GM21786 (cell line): ENCODE results near the gene PLOD2.

Experiments used
- ATAC-seq: cut with Tn5 transposase; IDR thresholded peaks from one replicate; pipeline ENCODE4 v1.9.1; 2021; ENCODE audit not compliant: unreplicated experiment

Gene PLOD2

GRCh38 chr3:146166826-146167225 lies 5.8 kb upstream of the PLOD2 start:
- no peak for ATAC-seq

DNA sequence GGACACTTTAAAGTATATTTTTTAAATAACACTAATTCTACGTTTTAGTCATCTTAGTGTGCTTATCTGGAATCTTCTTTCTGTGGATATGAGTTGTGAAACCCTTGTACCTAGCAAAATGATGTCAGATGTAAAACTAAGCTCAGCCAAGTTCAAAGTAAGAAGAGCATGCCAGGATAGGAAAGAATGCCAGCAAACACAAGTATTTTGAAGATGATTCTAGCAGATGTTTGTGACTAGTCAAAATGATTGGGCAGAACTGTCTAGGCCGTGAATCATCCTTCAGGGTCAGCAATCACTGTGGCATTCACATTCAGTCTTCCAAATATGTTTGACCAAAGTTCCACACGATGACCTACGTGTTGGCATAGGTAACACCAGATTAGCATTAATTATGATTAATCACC lies 5.4 kb upstream of the PLOD2 start:
- ATAC-seq: no peak

- ATAC-seq: no peak
These were observed 4.9 kb upstream of the PLOD2 start for GRCh38 chr3:146165877-146166276.

- no peak for ATAC-seq
These were observed 4.2 kb upstream of the PLOD2 start for GRCh38 chr3:146164971-146165769.

- ATAC-seq: no peak
These were observed 3.5 kb upstream of the PLOD2 start for GRCh38 chr3:146164506-146164905.

- ATAC-seq: no peak
These were observed 3.1 kb upstream of the PLOD2 start for GRCh38 chr3:146164071-146164470.

GRCh38 chr3:146163584-146163983 lies 2.6 kb upstream of the PLOD2 start:
- ATAC-seq: no peak

- no peak for ATAC-seq
These were observed 1.6 kb upstream of the PLOD2 start for GRCh38 chr3:146162561-146162960.

DNA sequence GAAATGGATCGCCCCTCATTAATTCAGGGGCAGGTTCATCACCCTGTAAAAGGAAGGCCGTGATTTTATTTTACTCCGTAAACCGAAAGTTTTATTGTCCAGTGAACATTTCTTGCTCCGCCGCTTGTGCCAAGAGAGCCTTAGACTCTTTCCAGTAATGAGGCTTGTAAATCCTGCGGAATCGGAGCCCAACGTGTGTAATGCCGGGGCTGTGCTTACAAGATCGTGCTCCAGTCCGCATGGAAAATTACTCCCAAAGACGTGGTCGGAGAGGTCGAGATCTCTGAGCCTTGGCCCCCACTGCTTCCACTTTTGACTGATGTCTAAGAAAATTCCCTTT lies 649 bp upstream of the PLOD2 start:
- ATAC-seq: no peak

DNA sequence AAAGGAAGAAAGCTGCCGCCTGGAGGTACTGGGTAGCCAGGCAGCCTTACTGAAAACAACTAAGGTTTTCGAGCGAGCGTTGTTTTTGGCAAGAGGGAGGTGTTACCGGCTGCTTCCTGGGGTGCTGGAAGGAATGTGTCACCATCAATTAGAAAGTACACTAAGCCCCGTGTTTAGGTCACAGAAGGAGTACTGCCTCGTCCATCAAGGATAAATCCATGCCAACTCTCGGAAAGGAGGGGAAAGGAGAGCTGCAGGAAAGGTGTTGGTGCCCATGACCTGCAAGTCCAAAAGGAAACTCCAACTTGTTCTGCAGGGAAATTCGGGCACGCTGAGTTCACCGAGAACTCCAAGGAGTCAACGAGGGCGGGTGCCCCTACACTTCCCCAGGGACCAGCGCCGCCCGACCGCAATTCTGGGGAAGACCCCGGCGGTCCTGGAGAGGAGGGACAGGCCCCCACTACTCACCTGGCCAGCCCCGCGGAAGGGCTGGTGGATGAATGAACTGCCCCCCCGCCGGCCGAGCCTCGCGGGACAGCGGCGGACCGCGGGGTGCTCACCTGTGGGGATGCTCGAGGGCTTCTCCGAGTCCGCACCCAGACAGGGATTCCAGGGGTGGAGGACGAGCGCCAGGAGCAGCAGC lies 542 bp downstream of the PLOD2 start:
- ATAC-seq: peak; percentile 25

- no peak for ATAC-seq
These were observed 1.2 kb downstream of the PLOD2 start for GRCh38 chr3:146159616-146160320.

DNA sequence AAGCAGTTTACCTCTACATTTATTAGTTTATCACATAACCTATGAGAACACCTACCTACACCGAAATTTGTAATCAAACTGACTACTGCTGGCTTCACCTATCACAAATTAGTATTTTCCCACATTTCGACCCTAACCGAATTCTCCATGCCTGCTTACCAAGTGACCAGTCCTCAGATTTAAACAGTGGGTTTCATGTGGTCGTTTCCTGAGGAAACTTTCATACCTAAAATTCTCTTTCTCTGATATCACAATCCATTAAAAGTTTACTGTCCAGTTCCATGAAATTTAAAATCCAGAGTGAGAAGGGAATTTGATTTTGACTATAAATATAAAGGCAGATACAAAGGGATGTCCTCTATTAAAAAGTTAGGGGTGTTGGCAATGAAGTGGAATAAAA lies 1.9 kb downstream of the PLOD2 start:
- ATAC-seq: no peak

DNA sequence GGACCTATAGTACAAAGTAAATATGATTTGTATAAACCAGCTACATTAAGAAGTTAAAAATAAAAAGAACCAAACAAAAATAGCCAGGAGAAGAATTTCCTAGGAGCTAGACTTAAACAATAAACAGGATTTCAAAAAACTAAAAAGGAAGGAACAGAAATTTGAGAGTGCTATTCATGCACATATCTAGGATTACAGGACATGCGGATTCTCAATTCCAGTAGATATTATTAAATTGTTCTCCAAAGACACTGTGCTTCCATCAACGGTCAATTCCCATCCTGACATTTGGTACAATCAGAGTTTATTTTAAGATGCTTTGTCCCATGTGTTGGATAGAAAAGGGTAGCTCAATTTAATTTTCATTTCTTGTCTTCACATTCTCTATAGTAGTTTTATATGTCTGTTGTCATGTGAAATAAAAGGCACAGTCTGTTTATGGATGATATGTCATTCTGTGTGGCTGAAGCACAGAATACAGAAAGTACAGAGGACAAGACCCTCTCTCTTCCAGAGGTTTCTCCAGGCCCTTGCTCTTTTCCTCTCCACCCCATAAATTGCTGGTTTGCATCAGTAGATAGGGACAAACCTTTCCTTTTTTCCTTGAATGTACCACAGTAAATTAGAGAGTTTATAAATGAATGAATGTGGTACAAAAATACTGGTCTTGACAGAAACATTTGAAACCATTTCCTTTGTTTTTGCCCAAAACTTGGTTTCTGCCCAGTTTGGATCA lies 3.5 kb downstream of the PLOD2 start:
- no peak for ATAC-seq

DNA sequence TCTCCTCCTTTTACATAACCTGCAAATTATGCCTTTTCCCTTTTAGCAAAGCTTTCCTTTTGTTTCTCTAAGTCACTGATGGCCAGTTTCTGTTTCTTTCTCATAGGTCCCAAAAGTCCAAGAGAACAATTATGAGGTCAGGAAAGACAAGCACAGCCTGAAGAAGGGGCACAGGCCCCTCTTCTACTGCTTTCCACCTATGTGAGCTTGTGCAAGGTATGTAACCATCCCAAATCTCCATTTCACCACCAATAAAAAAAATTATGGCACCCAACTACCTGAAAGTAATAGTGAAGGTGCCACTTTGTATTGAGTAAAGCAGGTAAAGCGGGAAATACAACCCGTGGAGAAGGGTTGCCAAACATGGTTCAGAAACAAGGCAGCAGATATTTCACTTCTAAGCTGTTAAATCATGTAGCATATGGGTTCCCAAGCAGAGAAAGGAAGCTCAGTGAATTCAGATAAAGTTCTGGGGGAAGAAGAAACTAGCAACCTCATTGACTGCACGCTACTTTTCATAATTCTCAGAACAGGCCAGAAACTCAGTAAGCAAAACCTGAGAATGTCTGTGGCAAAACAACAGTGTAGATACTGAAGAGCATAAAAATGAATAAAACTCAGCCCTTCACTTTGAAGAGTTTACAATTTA lies 4.2 kb downstream of the PLOD2 start:
- no peak for ATAC-seq

- no peak for ATAC-seq
These were observed 4.9 kb downstream of the PLOD2 start for GRCh38 chr3:146156095-146156494.

DNA sequence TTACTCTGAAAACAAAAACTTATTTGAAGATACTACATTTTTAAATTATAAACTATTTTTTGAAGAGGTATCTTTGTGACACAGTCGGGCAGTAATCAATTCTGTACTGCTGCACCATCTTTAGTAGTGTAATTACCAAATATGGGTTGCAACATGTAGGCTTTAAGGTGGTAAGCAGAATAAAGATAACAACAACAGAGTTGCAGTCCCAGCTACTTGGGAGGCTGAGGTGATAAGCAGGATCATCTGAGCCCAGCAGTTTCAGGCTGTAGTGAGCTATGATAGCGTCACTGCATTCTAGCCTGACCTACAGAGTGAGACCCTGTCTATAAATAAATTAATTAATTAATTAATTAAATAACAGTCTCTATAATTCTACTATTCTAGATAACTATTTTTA lies 6.0 kb downstream of the PLOD2 start:
- no peak for ATAC-seq

- ATAC-seq: peak; percentile 40
These were observed 6.7 kb downstream of the PLOD2 start for GRCh38 chr3:146154316-146154715.

- ATAC-seq: no peak
These were observed 7.6 kb downstream of the PLOD2 start for GRCh38 chr3:146153429-146153828.

DNA sequence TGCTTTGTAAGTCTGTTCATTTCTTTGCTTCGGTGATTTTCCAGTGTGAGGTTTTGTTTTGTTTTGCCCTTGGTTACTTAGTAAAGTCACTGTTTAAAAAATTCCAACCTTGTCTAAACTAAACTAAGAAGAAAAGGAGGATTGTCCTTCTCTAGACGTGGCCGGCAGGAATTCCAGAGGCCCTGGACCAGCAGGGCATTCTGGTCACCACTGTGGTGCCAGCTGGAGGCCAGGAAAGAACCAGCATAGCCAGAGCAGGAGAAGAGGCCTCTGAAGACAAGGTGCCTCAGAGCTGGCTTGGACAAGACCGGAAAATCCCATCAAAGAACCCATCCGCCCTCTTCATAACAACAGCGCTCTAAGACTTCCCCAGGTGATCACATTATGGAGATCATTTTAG lies 8.2 kb downstream of the PLOD2 start:
- ATAC-seq: no peak

GRCh38 chr3:146148468-146148931 lies 12.5 kb downstream of the PLOD2 start:
- ATAC-seq: no peak

GRCh38 chr3:146145642-146146041 lies 15.3 kb downstream of the PLOD2 start:
- ATAC-seq: no peak
